GM19372 (cell line): ENCODE results near the gene SINHCAF.

Experiments
- ATAC-seq: cut with Tn5 transposase; IDR thresholded peaks from one replicate; pipeline ENCODE4 v1.9.1; 2021; ENCODE audit warnings: mild to moderate bottlenecking, low read depth, moderate library complexity; ENCODE audit not compliant: unreplicated experiment

The SINHCAF gene

DNA sequence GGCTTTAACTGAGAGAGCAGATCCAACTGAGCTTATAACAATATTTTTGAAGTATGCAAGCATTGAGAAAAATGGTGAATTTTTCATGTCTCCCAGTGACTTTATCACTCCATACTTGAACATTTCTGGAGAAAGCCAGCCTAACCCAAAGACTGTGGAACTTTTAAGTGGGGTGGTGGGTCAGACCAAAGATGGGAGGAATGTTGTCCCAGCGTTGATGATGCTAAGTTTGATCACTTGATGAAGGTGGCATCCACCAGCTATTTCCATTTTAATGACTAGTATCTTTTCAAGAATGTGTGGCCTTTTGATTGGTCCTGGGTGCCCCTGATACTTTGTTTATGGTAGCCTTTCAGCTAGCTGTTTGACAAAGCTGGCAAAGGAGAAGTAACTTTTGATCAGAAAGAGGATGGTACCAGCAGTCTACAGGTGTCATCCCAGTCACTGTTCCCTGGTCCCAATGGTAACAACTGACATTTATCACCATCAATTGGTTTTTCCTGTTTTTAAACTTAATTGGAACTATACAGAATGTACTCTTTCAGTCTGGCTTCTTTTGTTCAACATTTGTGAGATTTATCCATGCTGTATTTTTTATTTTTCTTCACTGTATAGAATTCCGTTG, 14.2 kb downstream of the SINHCAF start:
- no peak for ATAC-seq

DNA sequence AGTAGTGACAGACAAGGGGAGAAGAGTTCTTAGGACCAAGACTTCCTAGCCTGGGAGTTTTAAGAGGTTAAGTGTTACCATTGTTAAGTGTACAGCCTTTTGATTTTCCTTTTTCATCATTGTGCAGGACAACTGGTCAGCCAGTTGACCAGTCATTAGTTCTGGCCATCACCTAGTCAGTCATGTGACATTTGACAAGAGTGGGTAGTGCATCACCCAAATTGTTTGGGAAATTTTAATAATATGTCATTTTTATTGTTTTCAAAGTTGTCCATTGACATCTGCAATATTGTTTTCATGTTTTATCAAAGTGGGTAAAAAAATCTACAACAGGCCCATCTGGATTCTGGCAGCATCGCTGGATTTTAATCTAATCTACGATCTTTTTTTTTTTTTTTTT, 15.5 kb downstream of the SINHCAF start:
- ATAC-seq, result no peak

DNA sequence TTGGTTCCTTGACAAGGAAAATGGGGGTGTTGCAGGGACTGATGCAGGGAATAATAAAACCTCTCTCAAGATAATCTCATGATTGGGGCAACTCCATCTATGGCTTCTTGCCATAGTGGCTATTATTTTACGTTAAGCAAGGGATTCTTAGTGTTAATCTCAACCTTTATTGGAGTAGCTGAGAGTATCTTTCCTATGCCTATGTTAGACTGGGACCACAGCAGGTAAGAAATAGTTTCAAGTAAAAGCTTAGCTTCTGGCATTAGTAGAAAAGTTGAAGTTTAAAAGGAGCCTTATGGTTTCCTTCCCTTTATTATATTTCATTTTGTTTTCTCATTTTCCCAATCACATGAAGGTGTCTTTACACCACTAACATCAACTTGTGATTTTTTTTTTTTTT, 16.7 kb downstream of the SINHCAF start:
- no peak for ATAC-seq

DNA sequence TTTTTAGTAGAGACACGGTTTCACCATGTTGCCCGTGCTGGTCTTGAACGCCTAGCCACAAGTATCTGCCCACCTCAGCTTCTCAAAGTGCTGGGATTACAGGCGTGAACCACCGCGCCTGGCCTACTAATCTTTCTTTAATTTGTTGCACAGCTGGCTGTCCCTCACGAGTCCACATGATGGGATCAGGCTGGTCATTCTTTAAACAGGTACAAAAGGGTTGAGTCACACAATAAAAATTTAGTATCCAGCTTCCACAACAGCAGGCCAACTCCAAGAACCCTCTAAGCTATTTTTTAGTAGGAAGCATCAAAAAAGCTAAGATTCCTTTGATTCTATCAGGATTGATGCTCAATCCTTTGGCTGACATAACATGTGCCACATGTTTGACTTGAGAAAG, 17.8 kb downstream of the SINHCAF start:
- no peak for ATAC-seq

GRCh38 chr12:31306866-31307265, 19.1 kb downstream of the SINHCAF start:
- no peak for ATAC-seq

- no peak for ATAC-seq
Measured at GRCh38 chr12:31303466-31303865, 22.5 kb downstream of the SINHCAF start.

- no peak for ATAC-seq
Measured at GRCh38 chr12:31301311-31301710, 24.6 kb downstream of the SINHCAF start.

GRCh38 chr12:31300783-31301182, 25.2 kb downstream of the SINHCAF start:
- no peak for ATAC-seq

DNA sequence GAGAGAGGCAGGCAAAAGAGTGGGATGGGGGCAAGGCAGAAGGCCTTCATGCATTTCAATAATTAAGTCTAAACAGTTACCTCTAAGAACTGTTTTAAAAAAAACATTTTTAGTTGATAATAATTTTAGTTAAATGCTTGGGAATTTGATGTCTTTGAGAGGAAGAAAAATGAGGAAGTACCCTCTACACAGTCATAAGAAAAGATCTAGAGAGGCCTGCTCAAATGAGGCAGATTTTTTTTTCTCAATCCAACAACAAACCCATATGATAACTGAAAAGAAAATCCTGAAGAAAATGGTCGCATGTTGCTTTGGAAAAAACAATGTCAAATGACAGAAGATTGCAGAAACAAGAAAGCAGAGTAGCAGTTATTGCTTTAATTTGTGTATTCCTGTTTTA, 25.6 kb downstream of the SINHCAF start:
- no peak for ATAC-seq

DNA sequence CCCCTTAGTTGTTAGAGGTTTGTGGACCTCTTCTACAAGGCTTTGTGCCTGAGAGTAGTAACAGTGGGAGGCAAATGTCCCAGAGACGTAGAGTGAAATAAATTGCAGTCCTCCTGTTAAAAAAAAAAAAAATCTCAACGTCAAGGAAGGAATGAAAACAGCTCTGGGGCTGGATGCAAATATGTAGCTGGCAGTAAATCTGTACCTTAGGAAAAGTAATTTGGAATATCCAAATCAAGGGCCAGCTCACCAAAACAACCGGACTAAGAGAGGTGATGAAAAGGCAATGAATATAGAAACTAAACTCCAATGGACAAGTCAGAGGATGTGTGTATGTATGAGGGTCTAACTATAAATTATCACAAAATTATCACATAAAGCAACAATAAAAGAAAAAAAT, 27.0 kb downstream of the SINHCAF start:
- ATAC-seq, result no peak

DNA sequence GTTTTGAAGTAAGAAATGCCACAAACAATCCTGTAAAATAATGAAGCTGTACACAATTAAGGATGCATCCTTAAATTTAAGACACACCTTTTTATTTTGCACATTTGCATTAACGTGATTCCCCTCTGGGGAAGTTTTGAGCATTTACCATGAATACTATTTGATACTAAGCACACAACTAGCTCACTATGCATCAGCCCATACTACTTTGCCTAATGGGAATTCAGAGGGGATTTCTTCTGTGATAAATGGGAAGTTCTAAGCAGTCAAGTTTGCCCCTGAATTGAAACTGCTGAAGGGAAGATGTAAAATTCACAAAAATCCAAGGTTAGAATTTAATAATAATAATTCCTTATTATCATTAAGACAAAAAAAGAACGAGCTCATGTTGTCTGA, 27.4 kb downstream of the SINHCAF start:
- no peak for ATAC-seq

DNA sequence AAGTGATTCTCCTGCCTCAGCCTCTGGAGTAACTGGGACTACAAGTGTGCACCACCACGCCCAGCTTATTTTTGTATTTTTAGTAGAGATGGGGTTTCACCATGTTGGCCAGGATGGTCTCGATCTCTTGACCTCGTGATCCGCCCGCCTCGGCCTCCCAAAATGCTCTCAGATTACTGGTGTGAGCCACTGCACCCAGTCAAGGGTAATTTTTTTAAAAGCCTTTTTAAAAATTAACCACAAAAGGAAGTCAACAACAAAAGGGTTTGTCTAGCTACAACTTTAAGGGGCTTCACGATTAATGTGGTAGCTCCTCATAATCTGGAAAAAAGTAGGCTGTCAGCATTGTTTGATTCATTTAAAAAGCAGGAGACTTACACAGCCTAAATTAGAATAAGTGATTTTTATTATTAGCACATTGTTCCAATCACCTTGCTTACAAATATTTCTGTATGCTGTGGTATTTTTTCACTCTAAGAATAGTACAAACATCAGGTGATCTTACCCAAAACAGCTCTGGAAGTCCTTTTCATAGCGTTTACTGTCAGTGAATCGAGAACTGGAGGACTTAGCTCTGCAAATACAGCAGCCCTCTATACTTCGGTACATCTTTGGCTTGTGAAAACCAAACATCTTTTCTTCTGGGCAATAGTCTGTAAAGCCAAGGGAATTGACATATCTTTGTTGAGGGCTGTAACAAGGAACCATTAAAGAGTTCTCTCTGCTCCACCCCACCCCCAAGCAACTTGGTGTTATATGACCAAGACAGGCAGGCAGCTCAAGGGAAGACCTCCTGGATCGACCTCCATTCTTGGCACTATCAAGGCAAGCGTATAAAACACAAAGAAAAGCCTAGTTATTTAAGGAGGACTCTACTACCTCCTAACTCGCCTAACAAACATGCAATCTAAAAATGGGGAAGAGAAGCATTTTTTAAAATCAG, 28.1 kb downstream of the SINHCAF start:
- ATAC-seq, result peak; percentile 55

GRCh38 chr12:31289441-31289840, 36.5 kb downstream of the SINHCAF start:
- no peak for ATAC-seq

GRCh38 chr12:31288381-31288780, 37.6 kb downstream of the SINHCAF start:
- no peak for ATAC-seq

GRCh38 chr12:31280183-31280582, 45.8 kb downstream of the SINHCAF start:
- ATAC-seq, result no peak

- no peak for ATAC-seq
Measured at GRCh38 chr12:31279390-31279924, 46.5 kb downstream of the SINHCAF start.

- no peak for ATAC-seq
Measured at GRCh38 chr12:31278832-31279231, 47.1 kb downstream of the SINHCAF start.

GRCh38 chr12:31278424-31278823, 47.5 kb downstream of the SINHCAF start:
- no peak for ATAC-seq

- no peak for ATAC-seq
Measured at GRCh38 chr12:31277081-31277480, 48.9 kb downstream of the SINHCAF start.

GRCh38 chr12:31275491-31275890, 50.5 kb downstream of the SINHCAF start:
- no peak for ATAC-seq

GRCh38 chr12:31274520-31275300, 51.2 kb downstream of the SINHCAF start:
- ATAC-seq, result no peak
